ENCODE data around the gene TULP1.

DNA sequence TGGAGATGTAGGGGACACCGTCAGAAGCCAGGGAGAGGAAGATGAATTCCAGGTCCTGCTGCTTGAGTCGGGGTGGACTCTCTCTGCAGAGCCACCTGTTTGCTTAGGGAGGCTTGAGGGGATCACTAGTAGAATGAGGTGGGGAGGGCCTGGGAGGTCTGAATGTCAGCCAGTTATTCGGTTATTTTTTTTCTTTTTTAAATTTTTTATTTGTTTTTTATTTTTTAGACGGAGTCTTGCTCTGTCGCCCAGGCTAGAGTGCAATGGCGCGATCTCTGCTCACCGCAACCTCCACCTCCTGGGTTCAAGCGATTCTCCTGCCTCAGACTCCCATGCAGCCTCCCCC is 24.2 kb downstream of the TULP1 start:
- TF ChIP-seq, protein P1, sequence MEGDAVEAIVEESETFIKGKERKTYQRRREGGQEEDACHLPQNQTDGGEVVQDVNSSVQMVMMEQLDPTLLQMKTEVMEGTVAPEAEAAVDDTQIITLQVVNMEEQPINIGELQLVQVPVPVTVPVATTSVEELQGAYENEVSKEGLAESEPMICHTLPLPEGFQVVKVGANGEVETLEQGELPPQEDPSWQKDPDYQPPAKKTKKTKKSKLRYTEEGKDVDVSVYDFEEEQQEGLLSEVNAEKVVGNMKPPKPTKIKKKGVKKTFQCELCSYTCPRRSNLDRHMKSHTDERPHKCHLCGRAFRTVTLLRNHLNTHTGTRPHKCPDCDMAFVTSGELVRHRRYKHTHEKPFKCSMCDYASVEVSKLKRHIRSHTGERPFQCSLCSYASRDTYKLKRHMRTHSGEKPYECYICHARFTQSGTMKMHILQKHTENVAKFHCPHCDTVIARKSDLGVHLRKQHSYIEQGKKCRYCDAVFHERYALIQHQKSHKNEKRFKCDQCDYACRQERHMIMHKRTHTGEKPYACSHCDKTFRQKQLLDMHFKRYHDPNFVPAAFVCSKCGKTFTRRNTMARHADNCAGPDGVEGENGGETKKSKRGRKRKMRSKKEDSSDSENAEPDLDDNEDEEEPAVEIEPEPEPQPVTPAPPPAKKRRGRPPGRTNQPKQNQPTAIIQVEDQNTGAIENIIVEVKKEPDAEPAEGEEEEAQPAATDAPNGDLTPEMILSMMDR (IDR thresholded peaks at IDR 0.05), result no peak
- TF ChIP-seq POLR2A (IDR thresholded peaks at IDR 0.05), result no peak
